Measurements from ENCODE around the gene PRICKLE2.

The PRICKLE2 gene

GRCh38 chr3:64122476-64122875, 102.8 kb downstream of the PRICKLE2 start:
- Histone ChIP-seq H3K9ac (ENCODE audit: low read length) (no peak overlapping the region), H3K9me3 (ENCODE audit: low read length) (no peaks in the 10 kb centered on the region), H2AFZ (ENCODE audit: low read length) (no peak overlapping the region), H3K27me3 (ENCODE audit: insufficient read depth, low read length) (no peaks in the 10 kb centered on the region), H3K4me3 (ENCODE audit: low read depth, low read length, poor library complexity, severe bottlenecking) (no peak overlapping the region), H3K4me2 (ENCODE audit: low read length) (no peak overlapping the region), H3K9me2 (ENCODE audit: low read depth, low read length) (no peaks in the 10 kb centered on the region), H3F3A (ENCODE audit: insufficient read depth, low read length) (no peaks in the 10 kb centered on the region), H3K4me1 (ENCODE audit: insufficient read depth, low read length, severe bottlenecking) (no peaks in the 10 kb centered on the region), H3K27ac (ENCODE audit: low read depth, low read length, poor library complexity, severe bottlenecking) (no peak overlapping the region), H4K20me1 (ENCODE audit: insufficient read depth, low read length) (no peaks in the 10 kb centered on the region), H3K36me3 (ENCODE audit: insufficient read depth, low read length) (no peaks in the 10 kb centered on the region), H3K79me2 (ENCODE audit: insufficient read depth, low read length) (no peaks in the 10 kb centered on the region)
- TF ChIP-seq CTCF (IDR thresholded peaks at IDR 0.05; ENCODE audit: low read length) (no peak), EZH2 (IDR thresholded peaks at IDR 0.05; ENCODE audit: borderline replicate concordance, low read length) (no peak)

- TF ChIP-seq EZH2 (IDR thresholded peaks at IDR 0.05; ENCODE audit: borderline replicate concordance, low read length): no peak
- no peak for TF ChIP-seq CTCF (IDR thresholded peaks at IDR 0.05; ENCODE audit: low read length)
- no peaks in the 10 kb centered on the region for H3K27me3 ChIP-seq (ENCODE audit: insufficient read depth, low read length)
These were observed 103.4 kb downstream of the PRICKLE2 start for GRCh38 chr3:64121750-64122311.

GRCh38 chr3:64120876-64121275, 104.4 kb downstream of the PRICKLE2 start:
- no peak overlapping the region for H3K4me2 ChIP-seq (ENCODE audit: low read length)
- H2AFZ ChIP-seq (ENCODE audit: low read length): no peak overlapping the region
- H3K36me3 ChIP-seq (ENCODE audit: insufficient read depth, low read length): no peaks in the 10 kb centered on the region
- H3K4me1 ChIP-seq (ENCODE audit: insufficient read depth, low read length, severe bottlenecking): no peaks in the 10 kb centered on the region
- no peak overlapping the region for H3K4me3 ChIP-seq (ENCODE audit: low read depth, low read length, poor library complexity, severe bottlenecking)
- no peaks in the 10 kb centered on the region for H4K20me1 ChIP-seq (ENCODE audit: insufficient read depth, low read length)
- H3F3A ChIP-seq (ENCODE audit: insufficient read depth, low read length): no peaks in the 10 kb centered on the region
- H3K9me2 ChIP-seq (ENCODE audit: low read depth, low read length): no peaks in the 10 kb centered on the region
- H3K27me3 ChIP-seq (ENCODE audit: insufficient read depth, low read length): no peaks in the 10 kb centered on the region
- no peak overlapping the region for H3K9ac ChIP-seq (ENCODE audit: low read length)
- H3K79me2 ChIP-seq (ENCODE audit: insufficient read depth, low read length): no peaks in the 10 kb centered on the region
- no peak for TF ChIP-seq CTCF (IDR thresholded peaks at IDR 0.05; ENCODE audit: low read length)
- TF ChIP-seq EZH2 (IDR thresholded peaks at IDR 0.05; ENCODE audit: borderline replicate concordance, low read length): no peak
- H3K27ac ChIP-seq (ENCODE audit: low read depth, low read length, poor library complexity, severe bottlenecking): no peak overlapping the region
- H3K9me3 ChIP-seq (ENCODE audit: low read length): no peaks in the 10 kb centered on the region

More at GRCh38 chr3:64121750-64122311, 103.4 kb downstream of the PRICKLE2 start:
- H4K20me1 ChIP-seq (ENCODE audit: insufficient read depth, low read length): no peaks in the 10 kb centered on the region
- no peaks in the 10 kb centered on the region for H3F3A ChIP-seq (ENCODE audit: insufficient read depth, low read length)
- no peaks in the 10 kb centered on the region for H3K79me2 ChIP-seq (ENCODE audit: insufficient read depth, low read length)
- H3K4me1 ChIP-seq (ENCODE audit: insufficient read depth, low read length, severe bottlenecking): no peaks in the 10 kb centered on the region
- H3K9me3 ChIP-seq (ENCODE audit: low read length): no peaks in the 10 kb centered on the region
- no peak overlapping the region for H3K27ac ChIP-seq (ENCODE audit: low read depth, low read length, poor library complexity, severe bottlenecking)
- no peaks in the 10 kb centered on the region for H3K9me2 ChIP-seq (ENCODE audit: low read depth, low read length)
- no peak overlapping the region for H3K9ac ChIP-seq (ENCODE audit: low read length)
- no peak overlapping the region for H3K4me3 ChIP-seq (ENCODE audit: low read depth, low read length, poor library complexity, severe bottlenecking)
- H2AFZ ChIP-seq (ENCODE audit: low read length): no peak overlapping the region
- no peak overlapping the region for H3K4me2 ChIP-seq (ENCODE audit: low read length)
- no peaks in the 10 kb centered on the region for H3K36me3 ChIP-seq (ENCODE audit: insufficient read depth, low read length)
